Measurements from ENCODE around the gene CACTIN. TPM values are rescaled to one million over a fixed set of nuclear protein-coding genes. Genes with fewer than 3 reads are reported as not detected.

Gene CACTIN
- total and polyA plus RNA-seq, 2 of the 8 experiments (the other 6 are each of a cell fraction or from before 2014, with no cell fraction given) = 25.8 to 29.9 TPM

- TF ChIP-seq JUND (IDR thresholded peaks at IDR 0.05; ENCODE audit: low read length) (no peak), HDAC6 (IDR thresholded peaks at IDR 0.05; ENCODE audit: low read depth, low read length) (no peak), CBX8 (IDR thresholded peaks at IDR 0.05; ENCODE audit: borderline replicate concordance, low read depth, low read length) (no peak), EP300 (IDR thresholded peaks at IDR 0.05; ENCODE audit: borderline replicate concordance in 1 of 2, low read depth in 2 of 2, low read length in 2 of 2) (no peak), ATF2 (IDR thresholded peaks at IDR 0.05; ENCODE audit: low read length) (no peak), NRF1 (IDR thresholded peaks at IDR 0.05; ENCODE audit: low read depth, low read length) (no peak), SIX5 (IDR thresholded peaks at IDR 0.05; ENCODE audit: low read depth, low read length) (no peak), SIRT6 (IDR thresholded peaks at IDR 0.05; ENCODE audit: low read length) (no peak), HDAC2 (IDR thresholded peaks at IDR 0.05; ENCODE audit: borderline replicate concordance in 1 of 2, low read depth in 2 of 2, low read length in 2 of 2) (0 out of 4 replicates have a peak, but pooled peaks of 1 of the 2 experiments have one; percentile 2), CEBPB (IDR thresholded peaks at IDR 0.05; ENCODE audit: low read depth, low read length) (no peak), POLR2A (IDR thresholded peaks at IDR 0.05; ENCODE audit: control extremely low read depth in 1 of 2, low read depth in 2 of 2, low read length in 2 of 2) (no peak), SP4 (IDR thresholded peaks at IDR 0.05; ENCODE audit: low read length) (peak; percentile 67; the same call in 1 of the 2 replicates)
These were observed 54.3 kb downstream of the CACTIN start (continued) for GRCh38 chr19:3572132-3572854.
